GM23338 (cell line): ENCODE results near the gene GFOD1.

Source experiments
- CREB1 ChIP-seq: fragments of 250-450 bp; sonication (Bioruptor Pico); IDR thresholded peaks from 2 replicates; pipeline ENCODE4 v1.5.0; 2020; ENCODE audit warnings: low read depth, mild to moderate bottlenecking, moderate library complexity
- CTCF ChIP-seq, 2 experiments: fragments of 200-600 bp in 1 of 2; sonication (generic) in 1 of 2; conservative IDR thresholded peaks; 2 replicates each; pipeline versions ENCODE4 v1.5.1 to v1.6.1; 2016 to 2017; ENCODE audit warnings: antibody characterized with exemption in 2 of 2, low read depth in 2 of 2, mild to moderate bottlenecking in 2 of 2, moderate library complexity in 1 of 2
- EZH2 ChIP-seq: fragments of 200-600 bp; sonication (generic); IDR thresholded peaks from one replicate; pipeline ENCODE4 v1.8.0; 2017; ENCODE audit warnings: antibody characterized with exemption, mild to moderate bottlenecking, low read depth; ENCODE audit not compliant: unreplicated experiment
- EZH2phosphoT487 ChIP-seq: fragments of 200-600 bp; sonication (generic); IDR thresholded peaks from one replicate; pipeline ENCODE4 v1.8.1; 2018; ENCODE audit warnings: antibody characterized with exemption; ENCODE audit not compliant: unreplicated experiment
- JUNB ChIP-seq: IDR thresholded peaks from one replicate; pipeline ENCODE4 v1.6.1; 2016; ENCODE audit warnings: antibody characterized with exemption; ENCODE audit not compliant: unreplicated experiment
- NANOG ChIP-seq: IDR thresholded peaks from 2 replicates; pipeline ENCODE4 v1.6.1; 2016; ENCODE audit warnings: antibody characterized with exemption, borderline replicate concordance
- POLR2AphosphoS5 ChIP-seq: IDR thresholded peaks from 2 replicates; pipeline ENCODE4 v1.6.1; 2016; ENCODE audit warnings: antibody characterized with exemption, low read depth
- REST ChIP-seq: IDR thresholded peaks from one replicate; pipeline ENCODE4 v1.6.1; 2018; ENCODE audit warnings: antibody characterized with exemption; ENCODE audit not compliant: unreplicated experiment
- ZNF114 ChIP-seq: fragments of 250-450 bp; sonication (Bioruptor Pico); IDR thresholded peaks from 2 replicates; pipeline ENCODE4 v1.5.0; 2020; ENCODE audit warnings: mild to moderate bottlenecking, moderate library complexity
- ZNF462 ChIP-seq: fragments of 250-450 bp; sonication (Bioruptor Pico); IDR thresholded peaks from 2 replicates; pipeline ENCODE4 v1.5.0; 2020; ENCODE audit warnings: mild to moderate bottlenecking, moderate library complexity

DNA sequence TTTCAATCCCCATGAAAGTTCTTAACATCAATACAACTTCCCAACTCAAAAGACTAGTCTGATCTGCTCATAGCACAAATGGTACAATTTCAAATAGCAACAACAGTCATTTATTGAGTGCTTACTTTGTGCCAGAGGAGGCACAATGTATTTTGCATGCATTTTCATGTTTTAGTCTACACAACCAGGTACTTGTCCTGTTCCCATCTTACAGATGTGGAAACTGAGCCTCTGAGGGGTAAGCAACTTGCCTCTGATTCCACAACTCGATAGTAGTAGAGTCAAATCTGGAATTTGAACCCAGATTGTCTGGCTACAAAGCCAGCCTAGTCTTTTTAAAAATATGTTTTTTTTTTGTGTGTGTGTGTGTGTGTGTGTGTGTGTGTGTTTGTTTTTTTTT, 113.5 kb downstream of the GFOD1 start:
- TF ChIP-seq EZH2phosphoT487 (no peak), CTCF (conservative IDR thresholded peaks at IDR 0.05; ENCODE audit: low read depth in 2 of 2) (no peak), EZH2 (no peak), REST (no peak), POLR2AphosphoS5 (no peak), JUNB (no peak), ZNF462 (no peak), ZNF114 (no peak), CREB1 (CRISPR knock-in tag) (no peak), NANOG (no peak)
